Chondrocyte (in vitro differentiated cells): Measurements from ENCODE around the gene GRM8. TPM values are rescaled to one million over a fixed set of nuclear protein-coding genes. Genes with fewer than 3 reads are reported as not detected.

ENCODE experiments used
- DNase-seq: peaks from one replicate; pipeline ENCODE4 v3.0.0; 2021; ENCODE audit warnings: mixed read lengths, low spot score
- H3K27ac Mint-ChIP-seq: one replicate; pipeline ENCODE4 v1.8.0; 2021; ENCODE audit warnings: mild to moderate bottlenecking, moderate library complexity, mixed read lengths; ENCODE audit not compliant: unreplicated experiment
- H3K27me3 Mint-ChIP-seq: 2 replicates; pipeline ENCODE4 v1.8.0; 2021; ENCODE audit warnings: low read depth, mixed read lengths
- H3K36me3 Mint-ChIP-seq: 2 replicates; pipeline ENCODE4 v1.8.0; 2021; ENCODE audit warnings: low read depth, mixed read lengths
- H3K4me1 Mint-ChIP-seq: 2 replicates; pipeline ENCODE4 v1.8.0; 2021; ENCODE audit warnings: low read depth, mild to moderate bottlenecking, mixed read lengths
- H3K4me3 Mint-ChIP-seq: one replicate; pipeline ENCODE4 v1.8.0; 2021; ENCODE audit warnings: mild to moderate bottlenecking, moderate library complexity, mixed read lengths; ENCODE audit not compliant: unreplicated experiment
- H3K9me3 Mint-ChIP-seq: 2 replicates; pipeline ENCODE4 v1.8.0; 2021; ENCODE audit warnings: low read depth, mixed read lengths
- CTCF ChIP-seq: fragments of 200-600 bp; sonication (generic); IDR thresholded peaks from 2 replicates; pipeline ENCODE4 v1.5.0; 2021; ENCODE audit warnings: antibody characterized with exemption, mild to moderate bottlenecking, moderate library complexity
- total RNA-seq: library from RNA; stranded (reverse); gene quantifications from 3 replicates; pipeline ENCODE4 v1.2.1, GENCODE V29; 2021

The GRM8 gene
- total RNA-seq, 1 donor from 2014 or later: not detected

- Mint-ChIP-seq H3K9me3 (no peaks in the 10 kb centered on the region), H3K4me1 (no peaks in the 10 kb centered on the region), H3K4me3 (no peak overlapping the region), H3K36me3 (no peaks in the 10 kb centered on the region), H3K27me3 (peaks cover 29% of the 10 kb centered on the region), H3K27ac (no peak overlapping the region)
- peak; percentile 73 for TF ChIP-seq CTCF
- no peak for DNase-seq
Observed at GRCh38 chr7:126856691-126857291, 395.9 kb downstream of the GRM8 start.

- Mint-ChIP-seq H3K9me3 (no peaks in the 10 kb centered on the region), H3K4me1 (peaks cover 3% of the 10 kb centered on the region), H3K27ac (no peak overlapping the region), H3K27me3 (peaks cover 3% of the 10 kb centered on the region), H3K4me3 (no peak overlapping the region), H3K36me3 (no peaks in the 10 kb centered on the region)
- TF ChIP-seq CTCF: no peak
- no peak for DNase-seq
Observed at GRCh38 chr7:126845331-126845730, 407.4 kb downstream of the GRM8 start.

- no peak for DNase-seq
- Mint-ChIP-seq H3K9me3 (no peaks in the 10 kb centered on the region), H3K36me3 (no peaks in the 10 kb centered on the region), H3K27ac (no peak overlapping the region), H3K4me1 (peaks cover 3% of the 10 kb centered on the region), H3K4me3 (no peak overlapping the region), H3K27me3 (peaks cover 5% of the 10 kb centered on the region)
- no peak for TF ChIP-seq CTCF
Observed at GRCh38 chr7:126843883-126844282, 408.9 kb downstream of the GRM8 start.

GRCh38 chr7:126843336-126843735 is 409.4 kb downstream of the GRM8 start:
- no peak for DNase-seq
- Mint-ChIP-seq H3K4me1 (peaks cover 3% of the 10 kb centered on the region), H3K36me3 (no peaks in the 10 kb centered on the region), H3K27ac (no peak overlapping the region), H3K9me3 (no peaks in the 10 kb centered on the region), H3K4me3 (no peak overlapping the region), H3K27me3 (peaks cover 5% of the 10 kb centered on the region)
- TF ChIP-seq CTCF: no peak

- no peak for TF ChIP-seq CTCF
- H3K4me3 Mint-ChIP-seq: no peak overlapping the region
- H3K27me3 Mint-ChIP-seq: peaks cover 5% of the 10 kb centered on the region
- H3K4me1 Mint-ChIP-seq: no peaks in the 10 kb centered on the region
- no peaks in the 10 kb centered on the region for H3K36me3 Mint-ChIP-seq
- H3K9me3 Mint-ChIP-seq: no peaks in the 10 kb centered on the region
- H3K27ac Mint-ChIP-seq: no peak overlapping the region
- DNase-seq: no peak
Observed at GRCh38 chr7:126842451-126842850, 410.3 kb downstream of the GRM8 start.
